Activated CD4-positive, alpha-beta T cell treated with anti-CD3 and anti-CD28 coated beads, Interleukin-2, amount 50 U/mL, for 24 hours (primary cell): ENCODE results near the gene AUTS2.

Experiments used
- DNase-seq, 2 donors: peaks; one replicate each; pipeline ENCODE4 v3.0.0-alpha.2; 2020; ENCODE audit warnings: low read depth in 1 of 2, low spot score in 1 of 2

The AUTS2 gene

GRCh38 chr7:70017357-70017756 is 419.1 kb downstream of the AUTS2 start:
- DNase-seq: no peak

DNA sequence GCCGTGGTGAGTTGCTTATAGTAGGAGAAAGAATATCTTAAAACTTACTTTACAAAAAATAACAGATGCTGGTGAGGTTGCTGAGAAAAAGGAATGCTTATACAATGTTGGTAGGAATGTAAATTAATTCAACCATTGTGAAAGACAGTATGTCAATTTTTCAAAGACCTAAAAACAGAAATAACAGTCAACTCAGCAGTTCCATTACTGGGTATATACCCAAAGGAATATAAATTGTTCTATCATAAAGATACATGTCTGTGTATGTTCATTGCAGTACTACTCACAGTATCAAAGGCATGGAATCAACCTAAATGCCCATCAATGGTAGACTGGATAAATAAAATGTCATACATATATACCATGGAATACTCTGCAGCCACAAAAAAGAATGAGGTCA is 420.4 kb downstream of the AUTS2 start:
- no peak for DNase-seq

- no peak for DNase-seq
These were observed 429.6 kb downstream of the AUTS2 start for GRCh38 chr7:70027867-70028266.

GRCh38 chr7:70028620-70029019 is 430.3 kb downstream of the AUTS2 start:
- no peak for DNase-seq

DNA sequence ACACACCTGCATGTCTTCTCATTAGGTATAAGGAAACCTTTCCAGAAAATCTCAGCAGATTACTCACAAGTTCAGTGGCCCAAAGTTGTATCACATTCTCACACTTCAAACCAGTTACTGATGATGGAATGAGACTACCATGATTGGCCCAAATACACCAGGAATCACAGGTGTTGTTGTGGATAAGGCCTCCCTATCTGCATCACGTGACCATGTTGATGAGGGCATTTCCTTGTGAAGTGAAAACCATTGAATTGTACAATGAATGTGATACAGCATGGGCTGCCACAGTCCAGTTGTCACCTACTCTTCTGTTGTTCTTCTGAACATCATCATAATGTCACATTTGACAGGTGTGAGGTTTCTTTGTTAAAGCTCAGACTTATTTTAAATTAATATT is 431.7 kb downstream of the AUTS2 start:
- no peak for DNase-seq

DNA sequence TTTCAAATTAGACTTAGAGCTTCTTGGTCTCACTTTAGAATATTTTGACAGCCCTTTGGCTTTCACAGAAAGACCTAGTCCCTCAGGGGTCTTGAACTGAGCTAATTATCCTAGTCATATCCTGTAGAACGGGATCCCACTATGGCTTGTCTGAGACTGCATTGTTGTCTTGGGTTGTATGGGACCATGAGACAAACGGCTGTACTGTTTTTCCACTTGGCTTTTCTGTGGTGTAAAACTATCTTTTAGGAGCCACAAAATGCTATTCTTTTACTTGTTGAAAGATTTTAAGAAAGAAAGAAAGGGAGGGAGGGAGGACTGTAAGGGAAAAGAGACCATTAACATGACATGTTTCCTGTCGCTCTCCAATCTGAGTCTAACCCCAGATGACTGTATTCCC is 432.5 kb downstream of the AUTS2 start:
- no peak for DNase-seq

DNA sequence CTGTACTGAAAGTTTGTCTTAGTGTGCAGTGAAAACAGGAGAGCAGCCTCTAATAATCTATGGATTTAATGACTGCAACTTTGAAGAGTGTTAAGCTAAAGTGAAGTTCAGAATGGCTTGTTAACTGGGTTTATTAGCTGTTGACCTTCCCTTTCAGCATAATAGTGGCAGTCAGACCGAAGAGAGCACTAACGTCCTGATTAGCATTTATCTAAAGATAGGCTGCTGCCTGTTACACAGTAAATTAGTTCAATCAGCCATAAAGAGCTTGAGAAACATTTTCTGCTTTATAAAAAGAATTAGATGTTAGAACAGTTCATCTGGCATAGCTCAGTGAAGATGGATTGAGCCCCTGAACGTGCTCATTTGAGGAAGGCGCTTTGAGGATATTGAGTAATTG is 433.0 kb downstream of the AUTS2 start:
- no peak for DNase-seq

DNA sequence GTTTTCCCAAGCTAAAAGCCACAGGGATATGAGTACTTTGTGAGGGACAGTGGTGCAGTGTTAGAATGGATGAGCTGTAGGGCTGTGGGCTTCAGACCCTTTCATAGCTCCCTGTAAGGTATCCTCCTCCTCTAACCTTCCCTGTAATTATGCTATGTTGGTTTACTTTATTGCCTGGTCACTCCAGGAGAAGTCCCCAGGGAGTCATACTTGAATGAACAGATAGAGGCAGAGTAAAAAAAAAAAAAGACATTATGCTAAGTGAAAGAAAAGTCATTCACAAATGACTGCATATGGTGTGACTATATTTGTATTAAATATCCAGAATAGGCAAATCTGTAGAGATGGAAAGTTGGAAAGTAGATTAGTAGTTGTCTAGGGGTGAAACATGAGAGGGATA is 434.4 kb downstream of the AUTS2 start:
- DNase-seq: no peak

GRCh38 chr7:70033226-70033625 is 435.0 kb downstream of the AUTS2 start:
- DNase-seq: no peak

DNA sequence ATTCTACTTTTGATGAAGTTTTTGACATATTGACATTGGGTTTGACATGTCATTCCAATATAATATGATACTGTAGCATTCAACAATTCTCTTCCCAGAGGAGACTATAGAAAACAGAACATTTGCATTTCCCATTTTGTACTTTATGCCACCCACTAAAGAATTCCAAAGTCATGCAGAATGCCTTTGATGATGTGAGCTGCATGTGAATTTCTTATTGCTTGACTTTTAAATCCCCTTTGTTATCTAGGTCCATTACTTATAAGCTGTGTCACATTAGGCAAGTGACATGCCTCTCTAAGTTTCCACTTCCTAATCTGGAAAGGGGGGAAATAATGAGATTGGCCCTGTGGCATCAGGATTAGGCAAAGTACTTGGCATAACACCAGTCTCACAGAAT is 436.7 kb downstream of the AUTS2 start:
- DNase-seq: no peak

DNA sequence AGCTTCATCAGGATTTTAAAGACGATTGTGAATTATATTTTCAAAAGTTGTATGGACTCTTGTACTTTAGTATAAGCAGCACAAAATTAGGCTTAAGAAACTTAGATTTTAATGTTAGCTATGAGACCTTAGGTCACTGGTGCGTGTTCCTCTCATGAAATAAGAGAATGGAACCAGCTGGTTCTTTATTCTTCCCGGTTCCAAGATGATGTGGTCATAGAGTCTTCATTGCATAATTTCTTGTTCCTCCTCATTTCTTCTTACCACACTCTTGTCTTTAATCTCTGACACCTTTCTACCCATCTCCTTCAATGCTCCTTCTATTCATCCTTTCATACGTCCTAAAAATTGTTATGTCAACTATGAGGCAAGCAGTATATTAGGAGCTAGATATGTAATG is 437.2 kb downstream of the AUTS2 start:
- no peak for DNase-seq

DNA sequence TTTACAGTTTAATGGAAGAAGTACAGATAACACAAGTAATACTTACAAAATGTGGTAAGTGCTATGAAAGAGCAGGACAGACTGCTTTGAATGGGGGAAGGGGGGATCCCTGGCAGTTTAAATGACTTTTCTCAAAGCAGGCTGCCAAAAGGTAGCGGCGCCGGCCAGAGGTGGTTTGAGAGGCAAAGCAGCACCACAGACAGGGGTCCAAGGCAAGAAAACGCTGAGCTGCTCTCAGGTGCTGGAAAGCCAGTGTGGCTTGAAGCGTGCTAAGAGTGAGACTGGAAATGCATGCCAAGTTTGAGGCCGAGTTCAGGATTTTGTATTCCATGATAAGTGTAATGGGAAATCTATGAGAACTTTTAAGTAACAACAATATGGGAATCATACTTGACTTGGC is 437.7 kb downstream of the AUTS2 start:
- no peak for DNase-seq

GRCh38 chr7:70036695-70037094 is 438.4 kb downstream of the AUTS2 start:
- DNase-seq: no peak

GRCh38 chr7:70037171-70037933 is 439.1 kb downstream of the AUTS2 start:
- no peak for DNase-seq

- DNase-seq: no peak
These were observed 441.8 kb downstream of the AUTS2 start for GRCh38 chr7:70040051-70040450.

GRCh38 chr7:70040970-70041766 is 442.9 kb downstream of the AUTS2 start:
- no peak for DNase-seq

- no peak for DNase-seq
These were observed 444.3 kb downstream of the AUTS2 start for GRCh38 chr7:70042533-70042932.

GRCh38 chr7:70043015-70043538 is 444.8 kb downstream of the AUTS2 start:
- DNase-seq: no peak

- no peak for DNase-seq
These were observed 445.8 kb downstream of the AUTS2 start for GRCh38 chr7:70044064-70044463.

DNA sequence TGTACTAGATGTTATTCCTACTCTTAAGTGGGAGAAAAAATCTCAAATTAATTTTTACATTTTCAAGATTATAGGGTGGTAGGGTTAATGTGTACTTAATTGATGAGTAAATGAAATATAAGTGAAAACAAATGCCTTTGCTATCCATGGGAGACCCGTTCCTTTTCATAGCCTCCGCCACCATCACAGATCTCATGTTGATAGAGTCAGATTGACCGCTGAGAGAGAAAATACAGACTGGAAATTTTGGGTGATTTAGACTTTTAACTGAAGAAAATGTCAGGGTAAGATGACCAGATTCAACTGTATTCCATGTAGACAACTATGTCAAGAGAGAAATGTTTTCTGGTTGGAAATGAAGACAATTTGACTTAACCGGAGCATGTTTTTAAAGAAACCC is 446.2 kb downstream of the AUTS2 start:
- DNase-seq: no peak

- DNase-seq: no peak
These were observed 446.7 kb downstream of the AUTS2 start for GRCh38 chr7:70044981-70045380.

DNA sequence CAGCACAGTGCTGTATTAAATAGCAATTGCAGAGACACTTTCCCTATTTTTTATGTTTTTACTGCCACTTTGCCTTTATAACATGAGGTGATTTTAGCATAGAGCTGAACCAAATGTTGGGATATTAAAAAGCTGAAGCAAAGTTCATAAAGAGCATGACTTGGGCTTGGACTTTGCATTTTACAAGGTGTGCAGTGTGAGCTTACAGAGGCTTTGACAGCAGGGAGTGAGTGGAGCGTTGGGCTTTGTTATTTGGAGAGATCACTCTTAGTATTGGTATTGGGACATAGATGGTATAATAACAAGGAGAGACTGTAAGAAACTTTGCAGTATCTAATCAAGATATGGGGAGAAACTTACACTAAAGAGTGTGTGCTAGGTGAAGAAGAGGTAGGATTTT is 449.1 kb downstream of the AUTS2 start:
- DNase-seq: no peak
